Measurements from ENCODE around the gene GARIN5A.
"Not testable (repeated sequence)": the region's sequence is repeated elsewhere in the genome, so short reads cannot be mapped to it uniquely, and the experiment has no call there.

GARIN5A gene

GRCh38 chr19:50465000-50465399, 11.6 kb downstream of the GARIN5A start:
- DNase-seq (ENCODE audit: low read depth in 3 of 3), result no peak

DNA sequence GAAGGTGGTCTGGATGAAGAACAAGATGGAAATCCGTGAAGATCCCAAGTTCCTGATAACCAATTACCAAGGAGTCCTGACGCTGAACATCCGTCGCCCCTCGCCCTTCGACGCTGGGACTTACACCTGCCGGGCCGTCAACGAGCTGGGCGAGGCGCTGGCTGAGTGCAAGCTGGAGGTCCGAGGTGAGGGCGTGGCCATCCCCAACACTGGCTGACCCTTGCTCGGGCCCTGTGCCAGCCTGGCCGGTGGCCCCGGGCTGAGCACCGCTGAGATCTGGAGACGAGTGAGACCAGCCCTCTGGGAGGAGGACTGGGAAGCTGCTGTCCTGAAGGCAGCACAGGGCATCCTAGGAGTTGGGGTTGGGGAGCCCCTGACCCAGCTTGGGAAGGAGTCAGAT, 12.3 kb downstream of the GARIN5A start:
- DNase-seq (ENCODE audit: low read depth in 3 of 3), result no peak

DNA sequence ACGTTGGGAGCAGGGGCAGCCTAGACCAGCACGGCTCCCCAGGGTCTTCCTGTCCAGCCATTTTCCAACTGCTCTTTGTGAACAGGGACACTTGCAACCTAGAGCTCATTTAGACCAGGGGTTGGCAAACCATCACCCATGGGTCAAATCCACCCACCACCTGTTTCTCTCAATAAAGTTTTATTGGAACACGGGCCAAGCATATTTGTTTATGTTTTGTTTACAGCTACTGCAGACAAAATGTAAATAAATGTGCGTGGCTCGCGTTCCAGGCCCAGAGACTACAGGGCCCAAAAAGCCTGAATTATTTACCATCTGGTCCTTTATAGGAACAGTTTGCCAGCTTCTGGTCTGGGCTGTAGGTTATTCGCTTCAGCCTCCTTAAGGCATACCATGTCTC, 13.7 kb downstream of the GARIN5A start:
- DNase-seq (ENCODE audit: low read depth in 3 of 3), result no peak

DNA sequence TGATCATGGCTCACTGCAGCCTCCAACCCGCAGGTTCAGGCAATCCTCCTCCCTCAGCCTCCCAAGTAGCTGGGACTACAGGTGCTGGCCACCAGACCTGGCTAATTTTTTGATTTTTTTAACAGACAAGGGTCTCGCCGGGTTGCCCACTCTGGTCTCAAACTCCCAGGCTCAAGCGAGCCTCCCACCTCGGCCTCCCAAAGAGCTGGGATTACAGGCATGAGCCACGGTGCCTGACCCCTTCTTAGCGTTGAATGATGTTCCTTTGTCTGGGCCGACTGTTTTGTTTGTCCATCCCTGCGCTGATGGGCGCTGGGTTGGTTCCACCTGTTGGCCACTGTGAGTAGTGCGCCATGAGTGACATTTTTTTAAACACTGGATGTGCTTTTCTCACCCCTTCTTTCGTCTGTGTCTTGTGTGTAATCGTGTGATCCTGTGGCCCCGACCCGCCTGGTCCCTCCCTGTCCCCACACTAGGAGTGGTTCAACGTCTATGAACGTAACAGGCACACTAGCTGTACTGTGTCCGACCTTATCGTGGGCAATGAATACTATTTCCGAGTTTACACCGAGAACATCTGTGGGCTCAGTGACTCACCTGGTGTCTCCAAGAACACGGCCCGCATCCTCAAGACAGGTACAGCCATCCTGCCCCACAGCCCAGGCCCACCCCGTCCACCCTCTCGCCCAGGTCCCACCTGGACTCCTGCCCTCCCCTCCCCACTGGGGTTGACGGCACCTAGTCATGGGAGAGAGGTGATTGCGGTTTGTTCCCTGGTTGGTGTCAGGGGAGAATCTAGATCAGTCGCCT, 15.4 kb downstream of the GARIN5A start:
- DNase-seq (ENCODE audit: low read depth in 3 of 3), result peak; percentile 17 to 25 (median 24)

- no peak for DNase-seq (ENCODE audit: low read depth in 3 of 3)
Observed at GRCh38 chr19:50460161-50460765, 16.4 kb downstream of the GARIN5A start.

- DNase-seq (ENCODE audit: low read depth in 3 of 3), result no peak
Observed at GRCh38 chr19:50459638-50460037, 17.0 kb downstream of the GARIN5A start.

GRCh38 chr19:50459067-50459456, 17.6 kb downstream of the GARIN5A start:
- DNase-seq (ENCODE audit: low read depth in 3 of 3), result no peak

GRCh38 chr19:50458396-50459066, 18.1 kb downstream of the GARIN5A start:
- no peak for DNase-seq (ENCODE audit: low read depth in 3 of 3)

DNA sequence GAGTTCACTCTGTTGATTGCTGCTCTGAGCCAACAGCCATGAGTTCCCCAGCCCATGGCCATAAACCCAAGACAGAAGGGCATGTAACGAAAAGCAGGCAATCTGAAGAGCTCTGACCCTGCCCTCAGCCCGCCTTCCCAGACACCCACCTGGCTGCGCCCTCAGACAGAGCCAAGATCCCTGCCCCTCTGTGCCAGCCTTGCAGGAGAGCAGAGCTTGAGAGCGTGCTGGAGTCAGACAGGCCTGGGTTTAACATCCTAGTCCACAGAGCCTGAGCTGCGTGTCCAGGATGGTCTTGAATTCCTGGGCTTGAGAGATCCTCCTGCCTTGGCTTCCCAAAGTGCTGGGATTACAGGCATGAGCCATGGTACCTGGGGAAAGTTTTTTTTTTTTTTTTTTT, 19.3 kb downstream of the GARIN5A start:
- no peak for DNase-seq (ENCODE audit: low read depth in 3 of 3)

GRCh38 chr19:50455992-50456391, 20.7 kb downstream of the GARIN5A start:
- no peak for DNase-seq (ENCODE audit: low read depth in 3 of 3)

- no peak for DNase-seq (ENCODE audit: low read depth in 3 of 3)
Observed at GRCh38 chr19:50453243-50453642, 23.4 kb downstream of the GARIN5A start.

DNA sequence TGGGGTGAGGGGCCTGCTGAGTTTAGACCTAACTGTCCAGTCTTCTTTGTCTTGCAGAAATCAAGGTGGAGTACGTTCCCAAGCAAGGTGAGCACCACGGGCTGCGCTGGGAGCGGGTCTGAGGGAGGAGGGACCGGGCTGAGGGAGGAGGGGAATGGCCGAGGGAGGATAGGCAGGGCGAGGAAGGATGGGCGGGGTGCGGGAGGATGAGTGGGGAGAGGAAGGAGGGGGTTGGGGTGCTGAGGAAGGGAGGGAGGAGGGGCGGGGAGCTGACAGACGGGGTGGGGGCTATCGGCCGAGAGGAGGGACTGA, 25.5 kb downstream of the GARIN5A start:
- DNase-seq (ENCODE audit: low read depth in 3 of 3), result no peak

DNA sequence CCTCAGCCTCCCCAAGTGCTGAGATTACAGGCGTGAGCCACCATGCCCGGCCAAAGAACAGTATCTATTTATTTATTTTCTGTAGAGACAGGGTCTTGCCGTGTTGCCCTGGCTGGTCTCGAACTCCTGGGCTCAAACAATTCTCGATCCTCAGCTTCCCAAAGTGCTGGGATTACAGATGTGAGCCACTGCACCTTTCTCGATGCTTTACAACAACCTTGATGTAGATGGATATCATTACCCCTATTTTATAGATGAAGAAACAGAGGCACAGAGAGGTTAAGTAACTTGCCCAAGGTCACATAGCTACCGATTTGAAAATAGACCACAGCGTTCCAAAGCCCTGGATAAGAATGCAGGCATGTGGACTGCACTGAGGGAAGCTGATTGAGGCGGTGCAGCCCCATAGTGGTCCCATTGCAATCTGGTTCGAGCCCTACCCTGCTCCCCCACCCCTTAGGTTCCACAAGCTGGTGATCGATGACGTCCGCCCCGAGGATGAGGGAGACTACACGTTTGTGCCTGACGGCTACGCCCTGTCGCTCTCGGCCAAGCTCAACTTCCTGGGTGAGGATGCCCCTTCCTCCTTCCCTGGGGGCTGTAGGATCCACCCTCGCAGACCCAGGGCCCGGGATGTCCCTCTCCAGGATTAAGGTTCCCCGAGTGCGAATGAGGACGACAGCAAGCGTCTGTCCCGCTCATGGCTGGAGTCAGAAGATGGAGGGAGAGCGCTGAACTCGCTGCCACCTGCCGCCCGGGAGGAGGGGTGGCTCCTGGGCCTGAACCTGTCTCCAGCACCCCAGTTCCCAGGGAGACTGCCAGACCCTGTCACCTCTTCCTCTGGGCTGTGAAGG, 26.1 kb downstream of the GARIN5A start:
- DNase-seq (ENCODE audit: low read depth in 3 of 3), result no peak

DNA sequence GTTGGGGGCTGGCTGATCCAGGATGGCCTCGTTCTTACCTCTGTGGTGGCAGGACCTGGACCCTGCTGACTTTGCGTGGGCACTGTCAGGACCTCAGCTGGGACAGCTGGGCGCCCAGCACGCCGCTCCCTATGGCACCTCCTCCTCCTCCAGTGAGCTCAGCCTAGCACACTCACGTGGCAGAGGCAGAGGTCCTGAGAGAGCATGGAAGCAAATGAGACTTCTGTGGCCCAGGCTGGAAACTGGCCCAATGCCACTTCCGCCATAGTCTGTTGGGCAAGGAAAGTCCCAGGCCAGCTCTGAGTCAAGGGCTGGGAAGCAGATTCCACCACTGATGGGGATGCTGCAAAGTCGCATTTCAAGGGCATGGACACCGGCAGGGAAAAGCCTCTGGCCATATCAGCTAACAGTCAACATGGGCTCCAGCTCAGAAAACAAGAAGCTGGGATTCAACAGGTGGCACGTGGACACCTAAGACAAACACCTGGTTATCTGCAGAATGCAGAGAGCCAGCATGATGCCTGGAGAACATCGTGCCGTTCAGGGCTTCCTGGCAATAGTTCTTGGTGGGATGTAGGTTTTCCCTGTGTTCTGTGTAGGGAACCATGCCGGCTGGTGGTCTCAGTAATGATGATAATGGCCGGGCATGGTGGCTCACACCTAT, 27.3 kb downstream of the GARIN5A start:
- no peak for DNase-seq (ENCODE audit: low read depth in 3 of 3)

DNA sequence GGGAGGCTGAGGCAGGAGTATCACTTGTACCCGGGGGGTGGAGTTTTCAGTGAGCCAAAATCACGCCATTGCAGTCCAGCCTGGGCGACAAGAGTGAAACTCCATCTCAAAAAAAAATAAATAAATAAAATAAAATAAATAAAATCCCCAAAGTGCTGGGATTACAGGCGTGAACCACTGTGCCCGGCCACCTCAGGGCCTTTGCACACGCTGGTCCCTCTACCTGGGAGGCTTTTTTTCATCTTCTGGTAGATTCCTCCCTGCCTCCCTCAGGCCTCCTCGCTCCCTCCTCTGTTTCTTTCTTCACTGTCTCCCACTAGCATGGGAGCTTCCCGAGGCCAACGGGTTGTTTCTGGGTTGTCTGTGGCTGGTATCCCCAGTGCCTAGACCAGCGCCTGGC, 28.9 kb downstream of the GARIN5A start:
- no peak for DNase-seq (ENCODE audit: low read depth in 3 of 3)

DNA sequence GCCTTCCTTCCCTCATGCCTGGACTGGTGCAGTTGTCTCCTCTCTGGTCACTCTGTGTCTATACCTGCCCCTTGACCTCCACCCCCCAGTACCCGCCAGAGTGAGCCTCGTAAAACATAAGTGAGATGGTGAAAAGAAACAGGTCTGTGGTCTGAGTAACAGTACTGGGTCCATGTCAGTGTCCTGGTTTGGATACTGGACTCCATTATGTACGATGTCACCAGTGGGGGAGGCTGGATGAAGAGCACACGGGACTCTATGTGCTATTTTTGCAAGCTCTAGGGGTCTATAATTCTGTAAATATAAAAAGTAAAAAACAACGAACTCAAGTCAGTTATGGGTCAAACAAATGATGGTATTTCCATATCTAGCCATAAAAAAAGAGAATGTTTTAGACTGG, 29.6 kb downstream of the GARIN5A start:
- DNase-seq (ENCODE audit: low read depth in 3 of 3), result no peak

GRCh38 chr19:50444059-50444458, 32.6 kb downstream of the GARIN5A start:
- no peak for DNase-seq (ENCODE audit: low read depth in 3 of 3)

GRCh38 chr19:50439130-50439529, 37.5 kb downstream of the GARIN5A start:
- not testable (repeated sequence) for DNase-seq (ENCODE audit: low read depth in 3 of 3)

DNA sequence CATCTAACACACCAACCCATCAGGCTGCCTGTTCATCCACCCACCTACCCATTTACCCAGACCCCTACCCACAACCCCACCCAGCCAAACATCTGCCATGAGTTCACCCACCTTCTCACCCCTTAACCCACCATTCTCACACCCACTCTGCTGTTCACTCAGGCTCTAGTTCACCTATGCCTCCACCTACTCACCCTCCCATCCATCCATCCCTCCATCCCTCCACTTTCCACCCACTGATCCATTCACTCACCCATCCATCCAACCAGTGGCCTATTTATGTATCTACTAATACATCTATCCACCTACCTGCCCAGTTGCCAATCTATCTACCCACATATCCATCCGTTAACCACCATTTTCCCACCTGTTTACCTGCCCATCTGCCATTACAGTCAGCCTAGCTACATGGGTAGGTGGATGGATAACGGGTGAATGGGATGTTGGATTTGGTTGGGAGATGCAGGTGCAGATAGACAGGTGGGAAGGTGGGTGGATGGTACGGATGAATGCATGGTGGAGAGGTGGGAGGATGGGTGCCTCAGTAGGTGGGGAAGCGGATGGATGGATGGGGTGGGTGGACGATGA, 38.7 kb downstream of the GARIN5A start:
- no peak for DNase-seq (ENCODE audit: low read depth in 3 of 3)

- DNase-seq (ENCODE audit: low read depth in 3 of 3), result no peak
Observed at GRCh38 chr19:50435627-50436026, 41.0 kb downstream of the GARIN5A start.

- DNase-seq (ENCODE audit: low read depth in 3 of 3), result no peak
Observed at GRCh38 chr19:50435221-50435620, 41.4 kb downstream of the GARIN5A start.
